HG03460 (cell line): ENCODE measurements around the gene PRR23E.

Source experiments
- ATAC-seq: cut with Tn5 transposase; IDR thresholded peaks from one replicate; pipeline ENCODE4 v1.9.1; 2021; ENCODE audit not compliant: unreplicated experiment

The PRR23E gene

DNA sequence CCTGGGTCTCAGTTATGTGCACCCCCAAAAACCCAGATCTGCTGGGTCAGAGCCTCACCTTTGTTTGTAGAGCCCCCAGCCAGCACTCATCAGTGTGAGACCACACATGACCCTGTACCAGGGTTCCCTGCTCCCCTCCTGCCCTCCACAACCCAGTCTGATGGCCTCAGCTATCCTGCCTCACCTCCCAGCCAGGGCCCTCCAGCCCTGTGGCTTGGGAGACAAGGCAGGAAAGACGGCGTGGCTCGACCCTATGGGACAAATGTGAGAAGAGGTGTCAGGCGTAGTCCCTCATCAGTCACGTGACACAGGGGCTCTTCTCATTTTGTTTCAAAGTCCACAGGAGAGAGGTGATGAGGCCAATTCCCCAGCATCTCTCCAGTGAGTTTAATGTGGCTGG lies 28.3 kb upstream of the PRR23E start:
- no peak for ATAC-seq

DNA sequence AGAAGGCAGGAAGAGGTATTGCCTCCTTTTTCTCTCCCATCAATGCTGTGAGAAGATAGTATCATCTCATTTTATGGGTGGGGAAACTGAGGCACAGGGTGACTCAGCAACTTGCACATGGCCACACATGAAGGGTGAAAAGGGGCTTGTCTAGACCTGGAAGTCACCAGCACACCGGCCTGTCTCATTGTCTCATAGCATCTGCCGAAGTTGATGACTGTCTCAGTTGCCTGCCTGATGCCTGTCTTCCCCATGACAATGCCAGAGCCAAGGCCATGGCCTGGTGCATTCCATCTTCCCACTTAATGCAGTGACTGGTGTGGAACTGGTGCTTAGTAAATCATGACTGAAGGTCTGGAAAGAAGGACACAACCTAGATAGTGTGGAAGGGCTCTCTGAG lies 27.9 kb upstream of the PRR23E start:
- no peak for ATAC-seq

DNA sequence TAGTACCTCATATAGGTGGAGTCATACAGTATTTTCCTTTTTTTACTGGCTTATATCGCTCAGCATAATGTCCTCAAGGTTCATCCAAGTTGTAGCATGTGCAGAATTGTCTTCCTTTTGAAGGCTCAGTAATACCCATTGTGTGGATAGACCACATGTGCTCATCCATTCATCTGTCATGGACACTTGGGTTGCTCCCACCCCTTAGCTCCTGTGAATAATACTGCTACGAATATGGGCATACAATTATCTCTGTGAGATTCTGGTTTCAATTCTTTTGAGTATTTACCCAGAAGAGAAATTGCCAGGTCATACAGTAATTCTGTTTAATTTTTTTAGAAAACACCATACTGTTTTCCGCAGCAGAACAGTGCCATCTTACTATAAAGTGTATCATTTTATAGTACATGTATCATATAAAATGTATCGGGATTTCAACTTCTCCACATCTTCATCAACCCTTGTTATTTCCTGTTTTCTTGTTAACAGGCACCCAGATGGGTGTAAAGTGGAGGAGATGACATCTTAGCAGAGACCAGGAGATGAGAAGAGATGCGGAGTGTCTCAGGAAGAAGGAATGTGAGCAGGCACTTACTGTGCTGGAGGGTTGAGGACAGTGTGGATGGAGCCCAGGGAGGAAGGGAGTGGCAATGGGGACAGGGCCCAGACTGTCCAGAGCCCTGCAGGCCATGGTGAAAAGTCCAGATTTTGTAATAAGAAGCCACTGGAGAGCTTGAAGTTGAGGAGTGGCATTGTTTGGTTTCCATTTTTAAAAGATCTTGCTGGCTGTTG lies 27.0 kb upstream of the PRR23E start:
- no peak for ATAC-seq

- ATAC-seq: no peak
These were observed 26.3 kb upstream of the PRR23E start for GRCh38 chr3:127166501-127167065.

DNA sequence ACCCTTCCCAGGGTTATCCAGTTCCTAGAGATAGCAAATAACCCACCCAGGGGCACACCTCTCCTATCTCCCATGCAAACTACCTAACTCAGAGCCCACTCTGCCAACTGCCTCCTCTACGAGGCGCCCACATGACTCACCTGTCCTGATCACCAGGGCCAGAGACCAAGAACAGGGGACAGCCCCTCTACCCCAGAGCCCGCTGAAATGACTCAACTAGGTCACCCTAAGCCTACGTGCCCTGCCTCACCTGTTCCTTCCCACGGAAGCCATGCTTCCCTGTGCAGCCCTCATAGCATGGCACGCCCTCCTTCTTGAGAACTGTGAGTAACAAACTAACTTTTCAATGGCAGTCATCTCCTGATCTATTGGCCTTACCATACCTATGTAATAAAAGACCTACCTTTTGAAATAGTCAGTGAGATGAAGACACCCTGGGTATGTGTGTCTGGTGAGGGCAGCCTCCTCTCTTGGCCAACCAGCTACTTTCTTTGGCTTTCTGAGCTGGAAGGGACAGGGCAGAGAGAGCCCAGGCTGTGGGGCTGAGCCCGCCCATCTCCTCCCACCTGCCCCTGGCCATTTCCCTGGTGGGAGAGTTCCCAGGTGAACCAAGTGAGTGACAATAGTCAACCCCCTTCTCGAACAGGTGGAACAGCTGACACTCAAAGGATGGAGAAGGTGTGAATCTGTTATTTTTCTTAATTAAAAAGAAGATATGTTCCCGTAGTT lies 25.5 kb upstream of the PRR23E start:
- no peak for ATAC-seq

DNA sequence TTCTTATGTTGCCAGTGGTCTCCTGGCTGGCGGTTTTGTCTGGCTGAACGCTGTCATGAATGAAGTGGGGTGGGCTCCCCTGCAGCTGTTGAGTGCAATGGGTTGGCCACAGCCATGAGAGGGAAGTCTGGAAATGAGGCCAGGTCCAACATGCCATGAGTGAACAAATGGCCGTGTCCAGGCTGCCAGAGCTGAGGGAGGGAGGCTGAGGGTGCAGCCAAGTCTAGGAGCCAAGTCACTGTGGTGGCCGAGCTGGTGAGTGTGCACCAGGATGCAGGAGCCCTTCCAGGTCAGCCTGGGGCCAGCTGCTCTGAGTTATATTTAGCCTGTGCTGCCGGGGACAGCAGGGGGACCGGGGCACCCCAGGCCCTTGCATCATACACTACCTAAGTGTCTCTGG lies 24.7 kb upstream of the PRR23E start:
- ATAC-seq: no peak

GRCh38 chr3:127170814-127171213 lies 22.1 kb upstream of the PRR23E start:
- no peak for ATAC-seq

DNA sequence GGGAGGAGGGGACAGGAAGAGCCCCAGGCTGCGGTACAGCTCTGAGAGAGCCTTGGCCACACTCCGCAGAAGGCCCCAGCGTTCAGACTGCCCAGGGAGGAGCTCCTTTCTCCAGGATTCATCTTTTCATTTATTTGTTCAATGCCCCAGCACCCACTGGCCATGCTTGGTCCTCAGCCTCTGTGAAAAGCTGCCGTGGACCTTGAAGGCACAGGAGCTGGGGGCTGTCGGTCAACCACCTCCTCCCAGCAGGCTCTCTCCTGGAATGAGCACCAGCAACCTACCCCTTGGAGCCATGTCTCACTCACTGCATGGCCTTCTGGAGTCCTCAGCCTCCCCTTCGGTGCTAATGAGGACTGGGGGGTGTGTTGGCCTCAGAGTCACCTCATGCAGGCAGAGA lies 21.6 kb upstream of the PRR23E start:
- ATAC-seq: no peak

GRCh38 chr3:127171721-127172120 lies 21.2 kb upstream of the PRR23E start:
- ATAC-seq: no peak

DNA sequence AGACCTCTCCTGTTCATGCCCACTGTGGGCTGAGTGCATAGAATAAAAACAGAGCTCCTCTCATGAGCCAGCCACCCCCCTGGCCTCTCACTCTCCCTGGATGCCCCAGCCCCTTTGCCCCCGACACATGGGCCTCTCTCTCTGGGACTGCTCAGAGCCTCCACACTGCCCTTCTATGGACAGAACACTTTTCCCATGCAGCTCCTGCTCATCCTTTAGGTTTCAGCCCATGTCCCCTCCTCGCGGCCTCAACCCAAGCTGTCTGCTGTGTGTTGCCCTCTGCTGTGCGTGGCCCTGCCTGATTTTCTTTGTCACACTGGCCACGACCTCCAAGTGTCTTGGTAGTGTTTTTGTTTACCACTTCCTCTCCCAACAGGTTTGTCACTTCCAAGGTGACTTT lies 20.7 kb upstream of the PRR23E start:
- ATAC-seq: no peak

- no peak for ATAC-seq
These were observed 20.0 kb upstream of the PRR23E start for GRCh38 chr3:127172781-127173515.

DNA sequence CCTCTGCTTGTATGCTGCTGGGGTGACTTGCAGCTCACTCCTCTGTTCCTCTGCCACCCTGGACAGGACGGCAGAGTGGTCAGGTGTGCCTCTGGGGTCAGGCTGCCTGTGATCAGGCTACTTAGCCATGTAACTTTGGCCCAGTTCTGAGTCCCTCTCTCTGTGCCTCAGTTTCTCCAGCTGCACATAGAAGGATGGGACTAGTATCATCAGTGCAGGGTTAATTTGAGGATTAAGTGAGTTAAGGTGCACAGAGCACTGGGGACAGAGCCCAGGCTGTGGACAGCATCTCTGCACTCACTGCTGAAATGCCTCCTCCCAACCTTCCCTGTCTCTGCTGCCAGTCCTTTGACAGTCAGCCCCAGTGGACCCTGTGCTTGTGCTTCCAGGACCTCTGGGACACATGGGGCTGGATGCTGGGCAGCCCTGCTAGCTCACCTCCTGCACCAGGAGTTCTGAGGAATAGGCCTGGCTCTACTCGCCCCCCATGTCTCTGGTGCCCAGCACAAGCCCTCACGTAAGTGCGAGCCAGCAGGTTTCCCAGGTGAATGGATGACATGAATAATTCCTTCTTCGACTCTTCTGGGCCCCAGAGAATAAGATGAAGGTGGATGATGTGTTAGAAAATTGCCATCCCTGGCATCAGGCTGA lies 19.3 kb upstream of the PRR23E start:
- no peak for ATAC-seq

- ATAC-seq: no peak
These were observed 18.6 kb upstream of the PRR23E start for GRCh38 chr3:127174284-127174683.

- ATAC-seq: no peak
These were observed 18.2 kb upstream of the PRR23E start for GRCh38 chr3:127174715-127175140.

GRCh38 chr3:127175272-127175671 lies 17.7 kb upstream of the PRR23E start:
- no peak for ATAC-seq

GRCh38 chr3:127177226-127177625 lies 15.7 kb upstream of the PRR23E start:
- no peak for ATAC-seq

DNA sequence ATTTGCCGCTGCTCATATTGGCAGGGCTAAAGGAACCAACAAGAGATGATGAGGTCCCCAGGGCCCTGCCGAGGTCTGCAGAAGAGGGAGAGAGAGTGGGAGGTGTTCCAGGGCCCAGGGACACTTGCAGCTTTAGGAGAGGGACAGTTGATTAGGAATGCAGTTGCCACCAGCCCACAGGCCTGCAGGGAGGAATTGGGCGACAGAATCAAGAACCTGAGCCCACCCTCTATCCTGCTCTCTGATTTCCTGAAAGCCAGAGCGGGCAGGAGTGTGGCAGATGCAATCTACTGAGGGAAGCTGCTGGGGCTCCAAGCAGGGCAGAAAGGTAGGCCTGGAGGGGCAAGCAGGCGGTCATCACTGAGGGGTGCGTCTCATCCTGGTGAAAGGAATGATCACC lies 12.1 kb upstream of the PRR23E start:
- ATAC-seq: no peak

DNA sequence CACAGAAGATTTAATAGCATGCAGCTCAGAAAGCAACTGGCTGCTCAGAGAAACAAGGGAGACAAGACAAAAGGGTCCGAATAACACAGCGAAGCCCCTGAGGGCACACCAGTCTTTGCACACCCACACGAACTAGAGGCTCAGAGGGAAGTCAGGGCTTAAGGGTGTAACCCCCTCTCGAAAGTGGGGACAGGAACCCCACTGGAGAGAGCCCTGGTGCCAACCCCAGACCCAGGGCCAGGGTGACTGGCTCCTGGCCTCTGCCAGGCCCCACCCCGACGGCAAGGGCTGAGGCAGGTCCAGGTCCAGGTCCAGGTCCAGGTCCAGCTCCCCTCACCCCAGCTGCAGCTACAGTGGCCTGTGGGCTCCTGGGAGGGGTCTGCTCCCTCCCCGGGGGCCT lies 10.5 kb upstream of the PRR23E start:
- ATAC-seq: no peak

DNA sequence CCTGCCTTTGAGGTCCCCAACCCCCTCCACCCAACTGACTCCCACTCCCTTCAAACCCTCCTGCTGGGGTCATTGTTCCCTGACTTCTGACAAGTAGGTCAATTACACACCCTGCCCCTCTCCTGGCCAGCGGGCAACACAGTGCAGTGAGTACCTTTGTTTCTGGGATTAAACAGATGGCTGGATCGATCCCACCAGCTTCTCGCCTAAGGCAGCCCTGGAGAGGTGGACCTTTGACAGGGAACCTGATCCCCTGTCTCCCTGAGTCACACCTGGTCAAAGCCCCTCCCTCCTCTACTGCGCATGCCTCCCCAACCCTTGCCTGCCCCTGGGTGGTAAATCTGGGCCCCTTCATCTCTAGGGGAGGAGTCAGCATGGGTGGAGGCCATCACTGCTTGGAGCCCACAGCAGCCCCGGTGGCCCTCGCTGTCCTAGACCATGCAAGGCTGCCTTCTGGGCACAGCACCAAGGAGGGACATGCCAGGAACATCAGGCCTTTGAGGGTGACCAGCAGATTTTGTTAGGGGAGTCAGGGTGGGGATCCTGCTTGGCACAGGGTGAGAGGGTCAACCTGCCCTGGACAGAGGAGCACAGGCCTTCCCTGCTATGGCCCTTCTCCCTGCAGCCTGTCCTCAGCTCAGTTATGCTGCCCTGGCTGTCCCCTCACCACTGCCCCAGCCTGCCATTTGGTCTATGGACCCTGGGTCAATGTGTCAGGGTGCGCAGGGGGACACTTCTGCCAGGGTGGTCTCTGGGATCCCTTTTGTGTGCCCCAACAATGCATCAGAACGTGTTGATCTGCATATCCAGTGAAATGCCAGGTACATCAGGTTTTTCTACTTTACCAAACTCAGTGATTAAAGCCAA lies 9.8 kb upstream of the PRR23E start:
- no peak for ATAC-seq
